ENCODE measurements around the gene PTCD2. TPM values are rescaled to one million over a fixed set of nuclear protein-coding genes. Genes with fewer than 3 reads are reported as not detected.

PTCD2 gene
- total RNA-seq, 1 donor from 2014 or later = 6.9 TPM

DNA sequence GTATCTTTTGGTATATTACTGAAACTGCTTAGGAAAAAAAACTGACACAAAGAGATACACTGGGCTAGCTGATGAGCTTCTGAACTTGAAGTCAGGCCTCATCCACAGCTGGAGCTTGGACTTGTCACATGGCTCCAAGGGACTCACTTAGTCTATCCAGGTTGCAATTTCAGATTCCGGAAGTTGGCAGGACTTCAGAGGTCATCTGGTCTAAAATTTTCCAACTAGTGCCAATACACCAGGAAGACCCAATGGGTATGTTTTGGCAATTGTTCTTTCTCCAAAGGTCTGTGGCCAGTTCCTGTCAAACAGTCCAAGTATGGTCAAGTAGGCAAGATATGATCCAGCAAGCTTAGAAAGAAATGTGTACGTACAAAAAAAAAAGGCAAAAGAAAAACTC is 36.8 kb upstream of the PTCD2 start:
- Histone ChIP-seq H3K27me3 (no peaks in the 10 kb centered on the region), H3K4me3 (no peak overlapping the region), H3K9me3 (no peaks in the 10 kb centered on the region), H3K36me3 (no peaks in the 10 kb centered on the region), H3K27ac (peak overlapping the region; percentile 68), H3K4me1 (peaks cover 39% of the 10 kb centered on the region)
- intact Hi-C loops (cut with DNase I) = no loop called here
- peak in 1 of 2 donors; percentile 43 for TF ChIP-seq POLR2AphosphoS5 (IDR thresholded peaks at IDR 0.05; ENCODE audit: insufficient read depth in 1 of 2, low read depth in 1 of 2)
- TF ChIP-seq POLR2A (IDR thresholded peaks at IDR 0.05) = no peak
- no peak for DNase-seq (ENCODE audit: extremely low spot score in 2 of 2)

DNA sequence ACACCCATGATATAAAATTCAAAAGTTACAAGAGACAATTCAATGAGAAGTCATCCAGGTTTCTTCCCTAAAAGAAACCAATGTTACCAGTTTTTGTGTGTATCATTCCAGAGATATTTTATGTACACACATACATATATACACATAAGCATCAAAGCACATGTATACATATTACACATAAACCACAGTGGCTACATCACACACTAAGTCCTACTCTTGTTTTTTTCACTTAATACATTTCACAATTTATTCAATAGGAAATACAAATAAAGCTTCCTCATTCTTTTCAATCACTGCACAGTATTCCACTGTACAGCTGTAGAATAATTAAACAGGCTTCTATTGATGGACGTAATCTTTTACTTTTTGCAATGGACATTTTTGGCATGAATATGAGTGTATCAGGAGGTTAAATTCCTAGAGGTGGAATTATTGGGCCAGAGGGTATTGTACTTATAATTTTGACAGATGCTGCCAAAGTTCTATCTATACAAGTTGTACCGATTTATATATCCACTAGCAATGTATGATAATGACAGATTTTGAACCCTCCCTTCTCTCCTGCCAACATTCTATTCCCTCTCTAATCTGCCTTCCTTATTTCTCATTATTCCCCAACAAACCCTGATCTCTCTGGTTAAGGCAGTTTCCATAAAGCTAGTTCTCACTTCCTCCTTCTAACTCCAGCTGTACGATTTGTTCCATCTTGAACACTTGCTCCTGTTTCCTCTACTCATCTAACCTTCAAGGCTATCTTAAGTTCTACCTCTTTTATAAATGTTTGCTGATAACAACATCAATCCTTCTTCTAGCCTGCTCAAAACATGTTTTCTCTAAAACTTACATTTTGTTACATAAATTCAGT is 35.4 kb upstream of the PTCD2 start:
- H3K9me3 ChIP-seq = no peaks in the 10 kb centered on the region
- no peak overlapping the region for H3K4me3 ChIP-seq
- no peaks in the 10 kb centered on the region for H3K36me3 ChIP-seq
- H3K27ac ChIP-seq = no peak overlapping the region
- no peak for DNase-seq (ENCODE audit: extremely low spot score in 2 of 2)
- intact Hi-C loops (cut with DNase I) = no loop called here
- H3K4me1 ChIP-seq = peaks cover 42% of the 10 kb centered on the region
- no peaks in the 10 kb centered on the region for H3K27me3 ChIP-seq
- TF ChIP-seq POLR2AphosphoS5 (IDR thresholded peaks at IDR 0.05; ENCODE audit: insufficient read depth in 1 of 2, low read depth in 1 of 2) (no peak), POLR2A (IDR thresholded peaks at IDR 0.05) (no peak)
- TF ChIP-seq, protein P1, sequence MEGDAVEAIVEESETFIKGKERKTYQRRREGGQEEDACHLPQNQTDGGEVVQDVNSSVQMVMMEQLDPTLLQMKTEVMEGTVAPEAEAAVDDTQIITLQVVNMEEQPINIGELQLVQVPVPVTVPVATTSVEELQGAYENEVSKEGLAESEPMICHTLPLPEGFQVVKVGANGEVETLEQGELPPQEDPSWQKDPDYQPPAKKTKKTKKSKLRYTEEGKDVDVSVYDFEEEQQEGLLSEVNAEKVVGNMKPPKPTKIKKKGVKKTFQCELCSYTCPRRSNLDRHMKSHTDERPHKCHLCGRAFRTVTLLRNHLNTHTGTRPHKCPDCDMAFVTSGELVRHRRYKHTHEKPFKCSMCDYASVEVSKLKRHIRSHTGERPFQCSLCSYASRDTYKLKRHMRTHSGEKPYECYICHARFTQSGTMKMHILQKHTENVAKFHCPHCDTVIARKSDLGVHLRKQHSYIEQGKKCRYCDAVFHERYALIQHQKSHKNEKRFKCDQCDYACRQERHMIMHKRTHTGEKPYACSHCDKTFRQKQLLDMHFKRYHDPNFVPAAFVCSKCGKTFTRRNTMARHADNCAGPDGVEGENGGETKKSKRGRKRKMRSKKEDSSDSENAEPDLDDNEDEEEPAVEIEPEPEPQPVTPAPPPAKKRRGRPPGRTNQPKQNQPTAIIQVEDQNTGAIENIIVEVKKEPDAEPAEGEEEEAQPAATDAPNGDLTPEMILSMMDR (IDR thresholded peaks at IDR 0.05) = no peak

DNA sequence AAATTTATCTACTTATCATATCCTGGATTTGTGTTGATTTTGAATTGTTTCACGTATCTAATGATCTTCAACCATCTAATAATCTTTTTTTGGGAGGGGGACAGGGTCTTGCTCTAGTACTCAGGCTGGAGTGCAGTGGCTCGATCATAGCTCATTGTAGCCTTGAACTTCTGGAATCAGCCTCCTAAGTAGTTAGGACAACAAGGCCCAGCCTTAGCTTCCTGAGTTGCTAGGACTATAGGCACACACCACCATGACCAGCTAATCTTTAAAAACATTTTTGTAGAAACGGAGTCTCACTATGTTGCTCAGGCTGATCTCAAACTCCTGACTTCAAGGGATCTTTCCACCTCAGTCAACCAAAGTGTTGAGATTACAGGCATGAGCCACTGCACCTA is 34.8 kb upstream of the PTCD2 start:
- intact Hi-C loops (cut with DNase I) = no loop called here
- Histone ChIP-seq H3K4me1 (peaks cover 35% of the 10 kb centered on the region), H3K4me3 (no peak overlapping the region), H3K27ac (no peak overlapping the region), H3K9me3 (no peaks in the 10 kb centered on the region), H3K36me3 (no peaks in the 10 kb centered on the region), H3K27me3 (no peaks in the 10 kb centered on the region)
- TF ChIP-seq POLR2AphosphoS5 (IDR thresholded peaks at IDR 0.05; ENCODE audit: insufficient read depth in 1 of 2, low read depth in 1 of 2) (no peak), POLR2A (IDR thresholded peaks at IDR 0.05) (no peak)
- TF ChIP-seq, protein P1 (IDR thresholded peaks at IDR 0.05) = no peak
- DNase-seq (ENCODE audit: extremely low spot score in 2 of 2) = no peak

DNA sequence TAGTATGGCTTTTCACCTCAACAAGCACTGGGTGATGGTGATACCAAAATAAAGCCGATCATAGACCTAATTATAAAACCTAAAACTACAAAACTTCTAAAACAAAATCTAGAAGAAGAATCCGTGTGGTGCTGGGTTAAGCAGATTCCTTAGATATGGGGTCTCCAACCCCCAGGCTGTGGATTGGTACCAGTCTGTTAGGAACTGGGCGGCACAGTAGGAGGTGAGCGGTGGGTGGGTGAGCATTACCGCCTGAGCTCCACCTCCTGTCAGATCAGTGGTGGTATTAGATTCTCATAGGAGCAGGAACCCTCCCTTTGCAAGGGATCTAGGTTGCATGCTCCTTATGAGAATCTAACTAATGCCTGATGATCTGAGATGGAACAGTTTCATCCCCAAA is 33.4 kb upstream of the PTCD2 start:
- TF ChIP-seq, protein P1 (IDR thresholded peaks at IDR 0.05) = no peak
- Histone ChIP-seq H3K4me3 (no peak overlapping the region), H3K4me1 (peaks cover 22% of the 10 kb centered on the region), H3K9me3 (no peaks in the 10 kb centered on the region), H3K27ac (no peak overlapping the region), H3K27me3 (no peaks in the 10 kb centered on the region), H3K36me3 (no peaks in the 10 kb centered on the region)
- no peak for DNase-seq (ENCODE audit: extremely low spot score in 2 of 2)
- intact Hi-C loops (cut with DNase I) = no loop called here

DNA sequence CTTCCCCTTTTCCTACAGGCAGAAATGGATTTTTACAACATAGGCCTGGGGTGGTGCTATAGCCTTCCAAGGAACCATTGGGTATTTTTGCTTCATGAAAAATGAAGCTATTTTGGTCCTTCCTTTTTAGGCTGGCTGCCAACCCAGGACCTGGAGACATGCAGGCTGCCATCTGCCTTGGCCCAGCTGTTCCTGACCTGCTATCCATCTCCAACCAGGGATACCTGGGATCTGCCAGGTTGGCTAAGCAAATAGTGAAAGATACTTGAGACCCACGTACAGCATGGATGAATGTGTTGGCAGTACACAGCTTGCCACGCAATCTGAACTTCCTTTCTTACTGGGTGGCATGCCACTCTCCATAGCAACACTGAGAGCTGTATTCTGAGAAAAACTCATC is 31.2 kb upstream of the PTCD2 start:
- Histone ChIP-seq H3K36me3 (no peaks in the 10 kb centered on the region), H3K9me3 (no peaks in the 10 kb centered on the region), H3K27me3 (no peaks in the 10 kb centered on the region), H3K4me3 (no peak overlapping the region), H3K27ac (no peak overlapping the region), H3K4me1 (peaks cover 4% of the 10 kb centered on the region)
- DNase-seq (ENCODE audit: extremely low spot score in 2 of 2) = no peak
- intact Hi-C loops (cut with DNase I) = no loop called here
- TF ChIP-seq, protein P1 (IDR thresholded peaks at IDR 0.05) = no peak
